Measurements from ENCODE around the gene KLK1.

KLK1 gene

DNA sequence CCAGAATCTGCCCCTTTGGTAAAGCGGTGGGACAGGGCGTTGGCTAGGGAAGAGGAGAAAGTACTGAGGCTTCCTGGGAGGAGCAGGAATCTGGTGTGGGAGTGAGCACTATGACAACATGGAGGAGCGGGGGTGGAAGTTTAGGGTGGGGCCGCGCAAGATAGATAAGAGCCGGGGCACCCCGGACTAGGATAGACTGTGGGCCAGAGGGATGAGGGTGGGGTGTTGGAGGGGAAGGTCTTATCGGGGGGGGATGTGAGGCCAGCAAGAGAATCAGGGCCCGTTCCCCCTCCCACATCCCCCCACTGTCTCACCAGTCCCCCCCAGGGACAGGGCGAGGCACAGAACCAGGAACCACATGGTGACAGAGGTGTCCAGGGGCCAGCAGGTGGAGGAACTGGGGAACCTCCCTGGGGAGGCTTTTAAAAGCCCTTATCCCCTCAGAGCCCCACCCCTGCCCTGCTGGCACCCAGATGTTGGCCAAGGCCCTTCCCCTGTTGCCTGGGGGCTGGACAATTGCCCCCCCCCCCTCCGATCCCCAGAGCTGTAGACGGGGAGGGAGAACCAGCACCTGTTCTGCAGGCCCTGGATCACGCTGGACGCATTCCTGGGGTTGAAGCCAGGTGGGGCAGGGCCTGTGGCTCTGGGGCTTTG lies at the start of gene KLK1:
Gene KLK1, minus strand, starts transcription at position 399 of the 654 bp plus-strand sequence. Its CDS starts 39 bp downstream, at position 360.
- no peak within 1 kb of the TSS for H3K27ac ChIP-seq
- peaks cover 3% of the 10 kb centered on the region for H3K27me3 ChIP-seq (ENCODE audit: control insufficient read depth, insufficient read depth, low read length)
- no peaks in the 10 kb centered on the region for H3K79me2 ChIP-seq
- TF ChIP-seq, protein P1, sequence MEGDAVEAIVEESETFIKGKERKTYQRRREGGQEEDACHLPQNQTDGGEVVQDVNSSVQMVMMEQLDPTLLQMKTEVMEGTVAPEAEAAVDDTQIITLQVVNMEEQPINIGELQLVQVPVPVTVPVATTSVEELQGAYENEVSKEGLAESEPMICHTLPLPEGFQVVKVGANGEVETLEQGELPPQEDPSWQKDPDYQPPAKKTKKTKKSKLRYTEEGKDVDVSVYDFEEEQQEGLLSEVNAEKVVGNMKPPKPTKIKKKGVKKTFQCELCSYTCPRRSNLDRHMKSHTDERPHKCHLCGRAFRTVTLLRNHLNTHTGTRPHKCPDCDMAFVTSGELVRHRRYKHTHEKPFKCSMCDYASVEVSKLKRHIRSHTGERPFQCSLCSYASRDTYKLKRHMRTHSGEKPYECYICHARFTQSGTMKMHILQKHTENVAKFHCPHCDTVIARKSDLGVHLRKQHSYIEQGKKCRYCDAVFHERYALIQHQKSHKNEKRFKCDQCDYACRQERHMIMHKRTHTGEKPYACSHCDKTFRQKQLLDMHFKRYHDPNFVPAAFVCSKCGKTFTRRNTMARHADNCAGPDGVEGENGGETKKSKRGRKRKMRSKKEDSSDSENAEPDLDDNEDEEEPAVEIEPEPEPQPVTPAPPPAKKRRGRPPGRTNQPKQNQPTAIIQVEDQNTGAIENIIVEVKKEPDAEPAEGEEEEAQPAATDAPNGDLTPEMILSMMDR (IDR thresholded peaks at IDR 0.05): no peak
- no peak within 1 kb of the TSS for H3K9ac ChIP-seq
- H3K4me2 ChIP-seq (ENCODE audit: low read length): no peak within 1 kb of the TSS
- H3K9me3 ChIP-seq (ENCODE audit: control insufficient read depth, low read length): no peaks in the 10 kb centered on the region
- no peaks in the 10 kb centered on the region for H3K36me3 ChIP-seq (ENCODE audit: control insufficient read depth, insufficient read depth, low read length)
- H2AFZ ChIP-seq: no peak within 1 kb of the TSS
- no peak within 1 kb of the TSS for H3K4me3 ChIP-seq (ENCODE audit: low read depth, low read length)
- no peaks in the 10 kb centered on the region for H3K4me1 ChIP-seq

DNA sequence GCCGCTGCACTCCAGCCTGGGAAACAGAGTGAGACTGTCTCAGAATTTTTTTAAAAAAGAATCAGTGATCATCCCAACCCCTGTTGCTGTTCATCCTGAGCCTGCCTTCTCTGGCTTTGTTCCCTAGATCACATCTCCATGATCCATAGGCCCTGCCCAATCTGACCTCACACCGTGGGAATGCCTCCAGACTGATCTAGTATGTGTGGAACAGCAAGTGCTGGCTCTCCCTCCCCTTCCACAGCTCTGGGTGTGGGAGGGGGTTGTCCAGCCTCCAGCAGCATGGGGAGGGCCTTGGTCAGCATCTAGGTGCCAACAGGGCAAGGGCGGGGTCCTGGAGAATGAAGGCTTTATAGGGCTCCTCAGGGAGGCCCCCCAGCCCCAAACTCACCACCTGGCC lies 49.5 kb upstream of the KLK1 start, which contains the start of gene KLK2:
Gene KLK2, plus strand, starts transcription at position 384 of the 400 bp plus-strand sequence. CDS start 35 bp downstream, outside the sequence.
- Histone ChIP-seq H3K4me1 (no peaks in the 10 kb centered on the region), H3K36me3 (ENCODE audit: control insufficient read depth, insufficient read depth, low read length) (no peaks in the 10 kb centered on the region), H3K79me2 (no peaks in the 10 kb centered on the region), H3K4me3 (ENCODE audit: low read depth, low read length) (no peak within 1 kb of the TSS), H3K27me3 (ENCODE audit: control insufficient read depth, insufficient read depth, low read length) (no peaks in the 10 kb centered on the region), H3K4me2 (ENCODE audit: low read length) (no peak within 1 kb of the TSS), H3K9me3 (ENCODE audit: control insufficient read depth, low read length) (no peaks in the 10 kb centered on the region), H3K9ac (no peak within 1 kb of the TSS), H3K27ac (no peak within 1 kb of the TSS), H2AFZ (no peak within 1 kb of the TSS)
- TF ChIP-seq, protein P1 (IDR thresholded peaks at IDR 0.05): no peak

DNA sequence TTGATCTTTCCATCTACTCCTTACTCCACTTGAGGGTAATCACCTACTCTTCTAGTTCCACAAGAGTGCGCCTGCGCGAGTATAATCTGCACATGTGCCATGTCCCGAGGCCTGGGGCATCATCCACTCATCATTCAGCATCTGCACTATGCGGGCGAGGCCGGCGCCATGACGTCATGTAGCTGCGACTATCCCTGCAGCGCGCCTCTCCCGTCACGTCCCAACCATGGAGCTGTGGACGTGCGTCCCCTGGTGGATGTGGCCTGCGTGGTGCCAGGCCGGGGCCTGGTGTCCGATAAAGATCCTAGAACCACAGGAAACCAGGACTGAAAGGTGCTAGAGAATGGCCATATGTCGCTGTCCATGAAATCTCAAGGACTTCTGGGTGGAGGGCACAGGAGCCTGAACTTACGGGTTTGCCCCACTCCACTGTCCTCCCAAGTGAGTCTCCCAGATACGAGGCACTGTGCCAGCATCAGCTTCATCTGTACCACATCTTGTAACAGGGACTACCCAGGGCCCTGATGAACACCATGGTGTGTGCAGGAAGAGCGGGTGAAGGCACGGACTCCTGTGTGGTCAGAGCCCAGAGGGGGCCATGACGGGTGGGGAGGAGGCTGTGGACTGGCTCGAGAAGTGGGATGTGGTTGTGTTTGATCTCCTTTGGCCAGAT lies 47.0 kb upstream of the KLK1 start:
- no peak overlapping the region for H2AFZ ChIP-seq
- no peak overlapping the region for H3K4me2 ChIP-seq (ENCODE audit: low read length)
- H3K4me1 ChIP-seq: no peaks in the 10 kb centered on the region
- no peaks in the 10 kb centered on the region for H3K9me3 ChIP-seq (ENCODE audit: control insufficient read depth, low read length)
- H3K9ac ChIP-seq: no peak overlapping the region
- no peaks in the 10 kb centered on the region for H3K27me3 ChIP-seq (ENCODE audit: control insufficient read depth, insufficient read depth, low read length)
- no peaks in the 10 kb centered on the region for H3K36me3 ChIP-seq (ENCODE audit: control insufficient read depth, insufficient read depth, low read length)
- no peaks in the 10 kb centered on the region for H3K79me2 ChIP-seq
- H3K27ac ChIP-seq: no peak overlapping the region
- TF ChIP-seq, protein P1 (IDR thresholded peaks at IDR 0.05): no peak
- H3K4me3 ChIP-seq (ENCODE audit: low read depth, low read length): no peak overlapping the region

DNA sequence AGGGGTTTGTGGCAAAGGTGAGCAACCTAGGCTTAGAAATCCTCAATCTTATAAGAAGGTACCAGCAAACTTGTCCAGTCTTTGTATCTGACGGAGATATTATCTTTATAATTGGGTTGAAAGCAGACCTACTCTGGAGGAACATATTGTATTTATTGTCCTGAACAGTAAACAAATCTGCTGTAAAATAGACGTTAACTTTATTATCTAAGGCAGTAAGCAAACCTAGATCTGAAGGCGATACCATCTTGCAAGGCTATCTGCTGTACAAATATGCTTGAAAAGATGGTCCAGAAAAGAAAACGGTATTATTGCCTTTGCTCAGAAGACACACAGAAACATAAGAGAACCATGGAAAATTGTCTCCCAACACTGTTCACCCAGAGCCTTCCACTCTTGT lies 45.9 kb upstream of the KLK1 start:
- TF ChIP-seq, protein P1 (IDR thresholded peaks at IDR 0.05): no peak
- no peak overlapping the region for H3K9ac ChIP-seq
- no peak overlapping the region for H3K4me3 ChIP-seq (ENCODE audit: low read depth, low read length)
- H3K27me3 ChIP-seq (ENCODE audit: control insufficient read depth, insufficient read depth, low read length): no peaks in the 10 kb centered on the region
- no peak overlapping the region for H2AFZ ChIP-seq
- no peaks in the 10 kb centered on the region for H3K79me2 ChIP-seq
- no peaks in the 10 kb centered on the region for H3K4me1 ChIP-seq
- no peaks in the 10 kb centered on the region for H3K36me3 ChIP-seq (ENCODE audit: control insufficient read depth, insufficient read depth, low read length)
- no peak overlapping the region for H3K27ac ChIP-seq
- no peaks in the 10 kb centered on the region for H3K9me3 ChIP-seq (ENCODE audit: control insufficient read depth, low read length)
- H3K4me2 ChIP-seq (ENCODE audit: low read length): no peak overlapping the region
